Dedifferentiated amniotic fluid mesenchymal stem cell (primary cell): ENCODE measurements around the gene MBTPS1.
"Not testable (repeated sequence)": the region's sequence is repeated elsewhere in the genome, so short reads cannot be mapped to it uniquely, and the experiment has no call there.

Source experiments
- DNase-seq: peaks from one replicate; pipeline ENCODE4 v3.0.0-alpha.2; 2016; ENCODE audit errors: extremely low spot score

MBTPS1 gene

GRCh38 chr16:84137287-84137686 lies 20.5 kb upstream of the MBTPS1 start:
- DNase-seq: no peak

- DNase-seq: no peak
Observed at GRCh38 chr16:84136331-84137125, 19.8 kb upstream of the MBTPS1 start.

DNA sequence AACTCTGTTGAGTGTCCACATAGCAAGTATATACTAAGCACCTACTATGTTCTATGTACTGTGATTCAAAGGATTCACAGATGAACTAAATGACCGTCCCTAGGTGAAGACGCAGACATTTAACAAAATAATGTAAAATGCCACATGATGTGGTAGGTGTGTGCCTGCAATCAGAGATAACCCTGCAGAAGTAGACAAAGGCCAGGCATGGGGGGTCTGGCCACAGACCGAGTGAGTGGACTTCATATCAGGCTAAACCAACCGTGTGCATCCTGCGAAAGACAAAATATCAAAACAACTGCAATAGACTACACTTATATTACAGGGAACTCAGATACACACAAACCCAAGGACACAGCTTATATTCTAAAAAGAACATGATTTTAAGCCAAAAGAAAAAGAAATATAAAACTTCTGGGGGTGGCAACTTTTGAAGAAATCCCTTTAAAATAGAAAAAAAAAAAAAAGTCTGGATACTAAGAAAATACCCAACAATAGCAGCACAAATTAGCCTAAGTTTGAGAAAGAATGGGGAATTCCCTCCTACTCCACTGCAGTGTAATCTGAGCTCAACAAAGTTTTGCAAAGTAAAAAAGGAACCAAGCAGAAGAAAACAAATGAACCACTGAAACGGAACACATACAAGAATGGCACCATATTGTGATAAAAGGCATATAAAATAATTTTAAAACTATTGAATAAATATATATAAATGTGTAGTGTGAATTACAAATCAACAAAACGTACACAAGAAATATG lies 16.0 kb upstream of the MBTPS1 start:
- DNase-seq: no peak

DNA sequence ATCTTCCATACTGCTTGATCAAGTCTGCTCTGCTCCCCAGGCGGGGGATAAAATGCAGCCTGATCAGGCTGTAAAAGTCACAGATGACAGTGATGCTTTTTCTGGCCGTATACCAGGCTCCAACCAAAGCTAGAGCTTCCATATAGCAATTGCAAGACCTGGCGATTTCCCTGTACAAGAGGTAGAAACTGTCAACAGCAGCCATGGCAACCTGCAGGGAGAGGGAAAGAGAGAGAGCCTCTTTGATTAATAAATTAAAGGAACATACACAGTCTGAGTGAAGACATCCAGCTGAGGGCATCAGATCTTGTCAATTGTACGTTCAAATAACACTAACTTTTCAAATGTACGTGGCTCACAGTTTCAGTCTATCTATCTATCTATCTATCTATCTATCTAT lies 14.4 kb upstream of the MBTPS1 start:
- DNase-seq: no peak

- no peak for DNase-seq
Observed at GRCh38 chr16:84124257-84125073, 7.7 kb upstream of the MBTPS1 start.

- DNase-seq: no peak
Observed at GRCh38 chr16:84121007-84121406, 4.3 kb upstream of the MBTPS1 start.

GRCh38 chr16:84120023-84120422 lies 3.3 kb upstream of the MBTPS1 start:
- DNase-seq: no peak

GRCh38 chr16:84119368-84119767 lies 2.6 kb upstream of the MBTPS1 start:
- DNase-seq: no peak

DNA sequence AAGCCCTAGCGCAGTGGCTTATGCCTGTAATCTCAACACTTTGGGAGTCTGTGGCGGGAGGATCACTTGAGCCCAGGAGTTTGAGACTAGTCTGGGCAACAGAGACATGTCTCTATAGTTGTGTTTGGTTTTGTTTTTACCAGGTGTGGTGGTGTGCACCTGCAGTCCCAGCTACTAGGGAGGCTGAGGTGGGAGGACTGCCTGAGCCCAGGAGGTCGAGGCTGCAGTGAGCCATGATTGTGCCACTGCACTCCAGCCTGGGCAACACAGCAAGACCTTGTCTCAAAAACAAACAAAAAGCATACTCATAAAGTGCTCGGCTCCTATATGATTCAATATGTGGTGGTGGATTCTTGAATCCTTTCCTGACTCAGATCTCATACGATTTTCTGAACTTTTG lies 1.6 kb upstream of the MBTPS1 start:
- DNase-seq: not testable (repeated sequence)

DNA sequence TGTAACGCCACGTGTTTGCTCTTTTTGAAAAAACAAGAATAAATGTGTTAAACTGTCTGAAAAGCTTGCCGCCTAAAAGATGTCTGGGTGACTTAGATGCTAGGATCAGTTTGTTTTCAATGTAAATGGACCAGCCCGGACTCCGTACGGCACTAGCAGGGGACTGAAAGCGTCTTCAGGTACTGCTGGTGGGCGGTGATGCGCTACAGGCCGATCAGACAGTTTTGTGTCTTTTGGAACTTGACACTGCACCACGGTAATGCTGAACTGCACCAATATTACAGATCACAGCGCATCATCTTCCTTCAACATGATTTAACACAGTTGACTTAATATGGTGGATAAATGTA lies 727 bp upstream of the MBTPS1 start:
- no peak for DNase-seq

- peak; percentile 16 for DNase-seq
Observed at GRCh38 chr16:84115919-84116719, 623 bp downstream of the MBTPS1 start.

GRCh38 chr16:84111949-84112348 lies 4.8 kb downstream of the MBTPS1 start:
- not testable (repeated sequence) for DNase-seq

DNA sequence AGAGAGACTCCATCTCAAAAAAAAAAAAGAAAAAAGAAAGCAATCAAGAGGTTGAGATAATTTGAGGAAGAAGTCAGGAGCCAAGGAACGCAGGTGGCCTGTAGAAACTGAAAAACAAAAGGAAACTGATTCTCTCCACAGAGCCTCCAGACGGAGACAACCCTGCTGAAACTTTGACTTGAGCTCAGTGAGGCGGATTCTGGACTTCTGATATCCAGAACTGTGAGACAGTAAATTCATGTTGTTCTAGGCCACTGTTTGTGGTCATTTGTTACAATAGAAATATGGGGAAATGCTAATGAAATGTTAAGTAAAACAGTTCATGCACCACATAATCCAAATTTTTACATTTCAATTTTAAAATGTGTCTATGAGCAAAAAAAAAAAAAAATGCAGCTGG lies 5.2 kb downstream of the MBTPS1 start:
- DNase-seq: no peak

GRCh38 chr16:84110527-84110926 lies 6.2 kb downstream of the MBTPS1 start:
- DNase-seq: no peak

GRCh38 chr16:84109598-84110335 lies 7.0 kb downstream of the MBTPS1 start:
- DNase-seq: no peak

- no peak for DNase-seq
Observed at GRCh38 chr16:84107921-84108320, 8.8 kb downstream of the MBTPS1 start.

DNA sequence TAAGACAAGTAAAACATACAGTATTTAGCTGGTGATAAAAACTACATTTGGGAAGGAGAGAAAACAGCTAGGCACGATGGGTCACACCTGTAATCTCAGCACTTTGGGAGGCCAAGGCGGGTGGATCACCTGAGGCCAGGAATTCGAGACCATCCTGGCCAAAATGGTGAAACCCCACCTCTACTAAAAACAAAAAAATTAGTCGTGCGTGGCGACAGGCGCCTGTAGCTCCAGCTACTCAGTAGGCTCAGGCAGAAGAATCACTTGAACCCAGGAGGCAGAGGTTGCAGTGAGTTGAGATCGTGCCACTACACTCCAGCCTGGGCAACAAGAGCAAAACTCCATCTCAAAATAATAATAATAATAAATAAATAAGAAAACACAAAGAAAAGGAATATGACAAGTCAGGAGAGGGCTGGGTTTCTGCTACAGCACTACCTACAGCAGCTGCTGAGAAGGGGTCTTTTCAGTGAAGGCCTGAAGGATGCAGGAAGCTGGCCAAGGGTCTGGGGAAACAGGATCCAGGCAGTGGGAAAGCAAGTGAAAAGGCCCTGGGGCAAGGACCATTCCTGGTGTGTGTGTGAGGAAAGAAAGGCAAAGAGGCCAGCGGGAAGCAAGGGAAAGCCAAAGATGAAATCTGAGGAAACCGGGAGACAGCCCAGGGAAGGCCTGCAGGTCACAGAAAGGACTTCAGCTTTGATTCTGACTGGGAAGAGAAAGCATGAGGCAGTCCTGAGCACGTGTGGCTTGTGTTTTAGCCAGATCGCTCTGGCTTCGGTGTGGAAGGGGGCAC lies 10.6 kb downstream of the MBTPS1 start:
- no peak for DNase-seq

- DNase-seq: no peak
Observed at GRCh38 chr16:84105301-84105815, 11.4 kb downstream of the MBTPS1 start.

GRCh38 chr16:84104231-84104630 lies 12.5 kb downstream of the MBTPS1 start:
- DNase-seq: no peak

DNA sequence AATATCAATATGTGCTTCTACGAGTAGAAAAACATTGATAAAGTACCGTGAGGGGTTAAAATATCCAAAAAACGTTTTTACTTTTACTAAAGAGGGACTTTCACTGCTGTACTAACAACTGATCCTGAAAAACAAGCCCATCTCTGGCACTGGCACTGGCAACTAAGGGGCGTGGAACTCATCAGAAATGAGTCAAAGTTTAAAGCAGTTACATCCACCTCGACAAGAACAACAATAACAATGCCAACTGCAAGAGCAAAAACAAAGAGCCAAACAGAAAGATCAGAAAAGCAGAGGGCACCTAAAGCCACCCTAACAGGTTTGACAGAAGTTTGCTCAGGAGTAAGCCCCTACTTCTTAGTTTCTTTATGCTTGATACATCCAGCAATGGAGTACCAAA lies 13.1 kb downstream of the MBTPS1 start:
- no peak for DNase-seq
